Stomach (tissue), 9 donors: ENCODE results near the gene INPP5A. TPM values are rescaled to one million over a fixed set of nuclear protein-coding genes. Genes with fewer than 3 reads are reported as not detected.

Source experiments
- DNase-seq, 2 donors: peaks; one replicate each; pipeline versions ENCODE4 v3.0.0 to v3.0.0-alpha.2; 2013 to 2019
- H3K27ac ChIP-seq, 5 donors: fragments of 200-600 bp in 4 of 5; sonication (generic) in 4 of 5; one replicate each; pipeline ENCODE4 v1.5.1; 2013 to 2019; ENCODE audit warnings: mild to moderate bottlenecking in 1 of 5, moderate library complexity in 1 of 5
- H3K27me3 ChIP-seq, 3 donors: fragments of 200-600 bp; sonication (generic); one replicate each; pipeline ENCODE4 v1.5.1; 2017 to 2019; ENCODE audit warnings: mixed run types in 1 of 3
- H3K36me3 ChIP-seq, 4 donors: fragments of 200-600 bp; sonication (generic); 1 replicate in 3 of 4; 2 replicates in 1 of 4; pipeline ENCODE4 v1.5.1; 2016 to 2019
- H3K4me1 ChIP-seq, 4 donors: fragments of 200-600 bp; sonication (generic); one replicate each; pipeline ENCODE4 v1.5.1; 2016 to 2019
- H3K4me3 ChIP-seq, 4 donors: fragments of 200-600 bp; sonication (generic) in 3 of 4; one replicate each; pipeline ENCODE4 v1.5.1; 2016 to 2019; ENCODE audit warnings: mild to moderate bottlenecking in 1 of 4
- H3K9me3 ChIP-seq, 4 donors: fragments of 200-600 bp; sonication (generic); one replicate each; pipeline ENCODE4 v1.5.1; 2016 to 2019
- EP300 ChIP-seq: sonication (generic); formaldehyde crosslinking; IDR thresholded peaks from one replicate; pipeline ENCODE4 v1.6.1; 2017; ENCODE audit warnings: antibody characterized with exemption
- POLR2A ChIP-seq, 4 donors: fragments of 450-650 bp; IDR thresholded peaks; one replicate each; pipeline ENCODE4 v1.6.1; 2016; ENCODE audit warnings: antibody characterized with exemption in 4 of 4, control low read depth in 2 of 4, mild to moderate bottlenecking in 1 of 4, moderate library complexity in 1 of 4
- POLR2AphosphoS5 ChIP-seq, 3 donors: sonication (generic); formaldehyde crosslinking; IDR thresholded peaks; one replicate each; pipeline ENCODE4 v1.6.1; 2016; ENCODE audit warnings: antibody characterized with exemption in 3 of 3
- WGBS, 5 donors: extraction: QIAGEN DNeasy Blood & Tissue Kit in 3 of 5; methylation state at CpG; one replicate each; pipeline versions ENCODE4 v1.1.5 to v1.1.7; 2013 to 2018; 5-methylcytosine and 5-hydroxymethylcytosine counted together
- intact Hi-C: fragments of 100-400 bp; cut with DNase I; formaldehyde crosslinking; loops from one replicate; pipeline ENCODE4 v1.15.1; 2023; ENCODE audit warnings: low total_unique reads
- polyA plus RNA-seq, 3 donors: library from polyadenylated mRNA; stranded (reverse); fragments of 200-250 nt; gene quantifications; one replicate each; pipeline ENCODE4 v1.2.3, GENCODE V29; 2013
- total RNA-seq, 5 donors: library from RNA; depleted of rRNA; stranded (reverse); fragments of >200 nt; gene quantifications; one replicate each; pipeline versions ENCODE4 v1.1.0 to v1.2.3, GENCODE V29; 2014 to 2016
- TF ChIP-seq, protein P1 (sequence below), 7 experiments: fragments of 450-650 bp in 4 of 7; fragments of 200-600 bp in 3 of 7; sonication (generic) in 3 of 7; IDR thresholded peaks; one replicate each; pipeline ENCODE4 v1.5.1; 2016 to 2019; ENCODE audit warnings: antibody characterized with exemption in 7 of 7, control low read depth in 2 of 7, mild to moderate bottlenecking in 1 of 7
- donor health status: healthy with polysubstance abuse.
- donor health status: Bipolar disorder and iron deficiency.
- donor health status: healthy.

INPP5A gene
- total and polyA plus RNA-seq, 8 donors = 17.2 to 72.3 (median 31.0) TPM

DNA sequence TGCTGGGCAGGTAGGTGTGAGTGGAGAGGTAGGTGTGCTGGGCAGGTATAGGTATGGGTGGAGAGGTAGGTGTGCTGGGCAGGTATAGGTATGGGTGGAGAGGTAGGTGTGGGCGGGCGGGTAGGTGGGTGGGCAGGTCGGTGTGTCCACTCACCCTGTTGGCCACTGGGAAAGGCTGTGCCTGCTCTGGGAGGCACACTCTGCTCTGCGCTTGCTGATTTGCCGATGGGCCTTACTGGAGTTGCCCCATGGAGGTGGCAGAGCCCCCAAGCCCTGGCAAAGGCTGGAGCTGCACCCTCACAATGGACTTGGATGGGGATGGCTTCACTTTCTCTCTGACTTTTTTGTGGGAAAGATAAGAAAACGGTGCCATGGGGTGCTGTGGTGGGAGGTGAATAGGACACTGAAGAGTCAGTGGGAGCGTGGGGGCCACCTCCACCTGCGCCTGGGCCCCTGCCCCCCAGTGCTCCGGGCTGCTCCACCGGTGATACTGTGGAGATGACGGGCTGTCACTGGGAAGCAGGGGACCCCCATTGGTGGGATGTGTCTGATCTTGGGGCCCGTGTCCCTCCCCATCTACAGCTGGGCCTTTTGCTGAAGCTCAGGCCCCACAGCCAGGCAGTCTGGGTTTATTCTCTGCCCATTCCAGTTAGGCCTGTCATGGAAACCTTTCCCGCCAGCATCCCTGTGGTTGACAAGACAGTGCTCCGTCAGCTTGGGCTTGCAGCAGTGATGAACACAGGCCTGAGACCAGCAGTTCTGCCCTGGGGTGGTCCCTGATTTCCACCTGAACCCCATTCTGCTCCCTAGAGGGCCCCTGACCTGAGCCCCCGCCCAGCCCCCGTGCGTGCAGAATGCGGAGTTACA, 173.4 kb downstream of the INPP5A start:
- no peak for DNase-seq
- H3K9me3 ChIP-seq = peaks cover 0 to 8% (median 4%) of the 10 kb centered on the region in 4 donors
- H3K36me3 ChIP-seq = peaks cover 21 to 87% (median 72%) of the 10 kb centered on the region in 4 donors
- H3K4me1 ChIP-seq = peaks cover 0 to 29% (median 18%) of the 10 kb centered on the region in 4 donors
- no peaks in the 10 kb centered on the region for H3K27me3 ChIP-seq
- intact Hi-C loops = no loop called here
- H3K4me3 ChIP-seq = no peak overlapping the region
- WGBS, 5 donors = 87 to 97% (median 96%) methylated on average over 17 to 18 of the region's 18 CpGs
- TF ChIP-seq POLR2A (IDR thresholded peaks at IDR 0.05) (no peak), EP300 (no peak), POLR2AphosphoS5 (IDR thresholded peaks at IDR 0.05) (no peak)
- TF ChIP-seq, protein P1, sequence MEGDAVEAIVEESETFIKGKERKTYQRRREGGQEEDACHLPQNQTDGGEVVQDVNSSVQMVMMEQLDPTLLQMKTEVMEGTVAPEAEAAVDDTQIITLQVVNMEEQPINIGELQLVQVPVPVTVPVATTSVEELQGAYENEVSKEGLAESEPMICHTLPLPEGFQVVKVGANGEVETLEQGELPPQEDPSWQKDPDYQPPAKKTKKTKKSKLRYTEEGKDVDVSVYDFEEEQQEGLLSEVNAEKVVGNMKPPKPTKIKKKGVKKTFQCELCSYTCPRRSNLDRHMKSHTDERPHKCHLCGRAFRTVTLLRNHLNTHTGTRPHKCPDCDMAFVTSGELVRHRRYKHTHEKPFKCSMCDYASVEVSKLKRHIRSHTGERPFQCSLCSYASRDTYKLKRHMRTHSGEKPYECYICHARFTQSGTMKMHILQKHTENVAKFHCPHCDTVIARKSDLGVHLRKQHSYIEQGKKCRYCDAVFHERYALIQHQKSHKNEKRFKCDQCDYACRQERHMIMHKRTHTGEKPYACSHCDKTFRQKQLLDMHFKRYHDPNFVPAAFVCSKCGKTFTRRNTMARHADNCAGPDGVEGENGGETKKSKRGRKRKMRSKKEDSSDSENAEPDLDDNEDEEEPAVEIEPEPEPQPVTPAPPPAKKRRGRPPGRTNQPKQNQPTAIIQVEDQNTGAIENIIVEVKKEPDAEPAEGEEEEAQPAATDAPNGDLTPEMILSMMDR (IDR thresholded peaks at IDR 0.05) = no peak
- H3K27ac ChIP-seq = no peak overlapping the region

DNA sequence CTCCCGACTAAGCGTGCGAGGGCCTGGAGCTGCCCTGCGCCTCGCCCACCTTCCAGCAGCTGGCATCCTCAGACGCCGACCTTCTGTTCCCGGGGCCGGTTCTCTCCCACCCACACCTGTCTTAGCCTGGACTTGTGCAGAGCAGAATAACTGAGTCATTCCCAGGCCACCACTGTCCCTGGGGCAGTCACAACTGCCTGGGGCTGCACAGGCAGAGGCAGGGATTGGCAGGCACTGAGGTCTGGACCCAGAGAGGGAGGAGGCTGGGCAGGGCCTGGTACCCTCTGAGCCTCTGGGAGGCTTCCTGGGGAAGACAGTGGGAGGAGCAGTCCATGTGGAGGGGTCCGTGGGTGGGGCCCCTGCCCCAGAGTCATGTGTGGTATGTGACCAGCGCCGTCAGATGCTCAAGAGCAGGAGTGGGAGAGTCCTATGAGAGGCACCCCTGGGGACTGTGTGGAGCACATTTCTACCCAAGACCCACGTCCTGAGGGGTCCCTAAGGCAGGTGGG, 174.1 kb downstream of the INPP5A start:
- H3K27me3 ChIP-seq = no peaks in the 10 kb centered on the region
- H3K4me3 ChIP-seq = no peak overlapping the region
- H3K4me1 ChIP-seq = peaks cover 0 to 29% (median 18%) of the 10 kb centered on the region in 4 donors
- TF ChIP-seq EP300 = no peak
- TF ChIP-seq, protein P1 (IDR thresholded peaks at IDR 0.05) = no peak
- TF ChIP-seq POLR2AphosphoS5 (IDR thresholded peaks at IDR 0.05) = no peak
- no peak for TF ChIP-seq POLR2A (IDR thresholded peaks at IDR 0.05)
- no peak for DNase-seq
- intact Hi-C loops = no loop called here
- peaks cover 0 to 1% (median under 1%) of the 10 kb centered on the region in 4 donors for H3K9me3 ChIP-seq
- peaks cover 26 to 89% (median 77%) of the 10 kb centered on the region in 4 donors for H3K36me3 ChIP-seq
- H3K27ac ChIP-seq = no peak overlapping the region
- WGBS, 5 donors = 92 to 99% (median 94%) methylated on average over 10 to 13 of the region's 13 CpGs

DNA sequence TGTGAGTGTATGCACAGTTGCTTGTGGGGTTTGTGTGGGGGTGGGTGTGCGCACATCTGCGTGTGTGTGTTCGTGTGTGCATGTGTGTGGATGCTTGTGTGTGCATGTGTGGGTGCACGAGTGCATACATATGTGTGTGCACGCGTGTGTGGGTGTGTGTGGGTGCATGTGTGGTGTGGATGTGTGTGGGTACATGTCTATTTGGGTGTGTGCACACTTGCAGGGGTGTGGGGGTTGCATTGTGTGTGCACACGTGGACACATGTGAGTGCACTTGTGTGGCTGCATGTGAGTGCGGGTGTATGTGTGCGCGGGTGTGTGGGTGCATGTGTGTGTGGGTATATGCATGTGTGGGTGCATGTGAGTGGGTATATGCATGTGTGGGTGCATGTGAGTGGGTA, 174.7 kb downstream of the INPP5A start:
- H3K36me3 ChIP-seq = peaks cover 26 to 85% (median 77%) of the 10 kb centered on the region in 4 donors
- TF ChIP-seq POLR2AphosphoS5 (IDR thresholded peaks at IDR 0.05) (no peak), POLR2A (IDR thresholded peaks at IDR 0.05) (no peak), EP300 (no peak)
- TF ChIP-seq, protein P1 (IDR thresholded peaks at IDR 0.05) = no peak
- no peak for DNase-seq

DNA sequence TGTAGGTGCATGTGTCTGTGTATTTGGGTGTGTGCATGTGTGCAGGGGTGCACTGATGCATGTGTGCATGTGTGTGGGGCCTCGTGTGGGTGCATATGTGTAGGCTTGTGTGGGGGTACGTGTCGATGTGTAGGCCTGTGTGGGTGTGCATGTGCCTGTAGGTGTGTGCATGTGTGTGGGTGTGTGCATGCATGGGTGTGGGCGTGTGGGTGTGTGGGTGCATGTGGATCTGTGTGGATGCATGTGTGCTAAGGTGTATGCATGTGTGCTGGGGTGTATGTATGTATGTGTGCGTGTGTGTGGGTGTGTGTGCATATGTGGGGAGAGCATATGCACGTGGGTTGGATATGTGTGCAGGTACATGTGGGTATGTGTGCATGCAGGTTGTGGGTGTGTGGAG, 175.2 kb downstream of the INPP5A start:
- H3K36me3 ChIP-seq = peaks cover 26 to 83% (median 75%) of the 10 kb centered on the region in 4 donors
- WGBS, 5 donors = 93 to 98% (median 96%) methylated on average over 6 of the region's 6 CpGs
- intact Hi-C loops = no loop called here
- DNase-seq = no peak
- TF ChIP-seq POLR2A (IDR thresholded peaks at IDR 0.05) = no peak
- TF ChIP-seq, protein P1 (IDR thresholded peaks at IDR 0.05) = no peak
- TF ChIP-seq EP300 = no peak
- TF ChIP-seq POLR2AphosphoS5 (IDR thresholded peaks at IDR 0.05) = no peak
- no peaks in the 10 kb centered on the region for H3K9me3 ChIP-seq
- H3K27ac ChIP-seq = no peak overlapping the region
- no peak overlapping the region for H3K4me3 ChIP-seq
- peaks cover 0 to 25% (median 13%) of the 10 kb centered on the region in 4 donors for H3K4me1 ChIP-seq
- H3K27me3 ChIP-seq = no peaks in the 10 kb centered on the region

More for the DNA sequence above, 174.7 kb downstream of the INPP5A start:
- Histone ChIP-seq H3K27ac (no peak overlapping the region), H3K4me1 (peaks cover 0 to 25% (median 17%) of the 10 kb centered on the region in 4 donors), H3K27me3 (no peaks in the 10 kb centered on the region), H3K9me3 (no peaks in the 10 kb centered on the region), H3K4me3 (no peak overlapping the region)
- intact Hi-C loops = no loop called here
- WGBS, 5 donors = 89 to 98% (median 97%) methylated on average over 10 of the region's 10 CpGs
